ENCODE measurements around the gene TMEM250. TPM values are rescaled to one million over a fixed set of nuclear protein-coding genes. Genes with fewer than 3 reads are reported as not detected.

The TMEM250 gene
- total and polyA plus RNA-seq, 2 of the 4 experiments (the other 2 are of a cell fraction), result 14.0 to 17.5 TPM

- Histone ChIP-seq H4K91ac (ENCODE audit: insufficient read depth, low read depth, low read length) (no peak overlapping the region), H3K79me1 (ENCODE audit: low read depth in 1 of 2, low read length in 2 of 2) (no peaks in the 10 kb centered on the region)
- TF ChIP-seq RFX5 (IDR thresholded peaks at IDR 0.05; ENCODE audit: low read depth, low read length) (no peak), SMC3 (IDR thresholded peaks at IDR 0.05; ENCODE audit: low read depth, low read length) (no peak), RCOR1 (IDR thresholded peaks at IDR 0.05; ENCODE audit: insufficient replicate concordance, low read length) (no peak), FOS (IDR thresholded peaks at IDR 0.05; ENCODE audit: low read depth, low read length) (no peak), RAD21 (IDR thresholded peaks at IDR 0.05; ENCODE audit: low read length) (no peak), CEBPB (IDR thresholded peaks at IDR 0.05; ENCODE audit: low read depth, low read length) (no peak), MXI1 (IDR thresholded peaks at IDR 0.05; ENCODE audit: borderline replicate concordance, low read depth, low read length) (no peak), BHLHE40 (IDR thresholded peaks at IDR 0.05; ENCODE audit: low read depth, low read length) (no peak), USF2 (IDR thresholded peaks at IDR 0.05; ENCODE audit: low read depth, low read length) (no peak), NFE2L2 (IDR thresholded peaks at IDR 0.05; ENCODE audit: low read depth, low read length) (no peak), CHD1 (IDR thresholded peaks at IDR 0.05; ENCODE audit: low read depth, low read length) (no peak), POLR2A (IDR thresholded peaks at IDR 0.05; ENCODE audit: low read depth, low read length) (no peak), MAZ (IDR thresholded peaks at IDR 0.05; ENCODE audit: borderline replicate concordance, low read depth, low read length) (no peak), MAFK (IDR thresholded peaks at IDR 0.05; ENCODE audit: low read depth, low read length) (no peak)
- TF ChIP-seq, protein P1, sequence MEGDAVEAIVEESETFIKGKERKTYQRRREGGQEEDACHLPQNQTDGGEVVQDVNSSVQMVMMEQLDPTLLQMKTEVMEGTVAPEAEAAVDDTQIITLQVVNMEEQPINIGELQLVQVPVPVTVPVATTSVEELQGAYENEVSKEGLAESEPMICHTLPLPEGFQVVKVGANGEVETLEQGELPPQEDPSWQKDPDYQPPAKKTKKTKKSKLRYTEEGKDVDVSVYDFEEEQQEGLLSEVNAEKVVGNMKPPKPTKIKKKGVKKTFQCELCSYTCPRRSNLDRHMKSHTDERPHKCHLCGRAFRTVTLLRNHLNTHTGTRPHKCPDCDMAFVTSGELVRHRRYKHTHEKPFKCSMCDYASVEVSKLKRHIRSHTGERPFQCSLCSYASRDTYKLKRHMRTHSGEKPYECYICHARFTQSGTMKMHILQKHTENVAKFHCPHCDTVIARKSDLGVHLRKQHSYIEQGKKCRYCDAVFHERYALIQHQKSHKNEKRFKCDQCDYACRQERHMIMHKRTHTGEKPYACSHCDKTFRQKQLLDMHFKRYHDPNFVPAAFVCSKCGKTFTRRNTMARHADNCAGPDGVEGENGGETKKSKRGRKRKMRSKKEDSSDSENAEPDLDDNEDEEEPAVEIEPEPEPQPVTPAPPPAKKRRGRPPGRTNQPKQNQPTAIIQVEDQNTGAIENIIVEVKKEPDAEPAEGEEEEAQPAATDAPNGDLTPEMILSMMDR (conservative IDR thresholded peaks at IDR 0.05; ENCODE audit: low read depth, low read length), result no peak
Observed at GRCh38 chr9:136156209-136157120, 37.8 kb upstream of the TMEM250 start.

More at GRCh38 chr9:136156209-136157120, 37.8 kb upstream of the TMEM250 start:
- Histone ChIP-seq H4K8ac (ENCODE audit: low read depth in 2 of 2, low read length in 2 of 2) (no peak overlapping the region), H3K27ac (ENCODE audit: insufficient read depth, low read length) (no peak overlapping the region), H3K4me3 (ENCODE audit: insufficient read depth, low read depth, low read length) (no peak overlapping the region), H3K4ac (ENCODE audit: low read depth, low read length) (no peak overlapping the region), H3K9me1 (ENCODE audit: insufficient read depth, low read length) (no peaks in the 10 kb centered on the region), H2BK15ac (ENCODE audit: low read depth, low read length) (no peak overlapping the region), H2AK5ac (ENCODE audit: low read depth, low read length) (no peak overlapping the region), H2BK120ac (ENCODE audit: low read depth, low read length) (no peak overlapping the region), H4K5ac (ENCODE audit: low read depth, low read length) (no peak overlapping the region), H3K4me1 (ENCODE audit: control insufficient read depth, insufficient read depth, low read length) (no peaks in the 10 kb centered on the region), H3K23ac (ENCODE audit: low read depth, low read length) (no peak overlapping the region), H3K56ac (ENCODE audit: extremely low read depth, insufficient read depth, low read length) (no peak overlapping the region), H3K18ac (ENCODE audit: low read depth, low read length) (no peak overlapping the region), H3K36me3 (ENCODE audit: control insufficient read depth, insufficient read depth, low read length) (no peaks in the 10 kb centered on the region), H2AFZ (replicated peaks; ENCODE audit: low read length, poor library complexity) (no peak overlapping the region), H3K9ac (ENCODE audit: low read depth, low read length) (no peak overlapping the region), H2AK9ac (replicated peaks; ENCODE audit: low read depth, low read length, poor library complexity) (no peak overlapping the region), H2BK5ac (ENCODE audit: low read depth, low read length, poor library complexity, severe bottlenecking) (no peak overlapping the region), H4K20me1 (ENCODE audit: insufficient read depth, low read length) (no peaks in the 10 kb centered on the region), H3K9me3 (ENCODE audit: control insufficient read depth, insufficient read depth, low read length) (0 out of 2 replicates have a peak, but pooled peaks cover 3% of the 10 kb centered on the region), H3K14ac (replicated peaks; ENCODE audit: low read depth, low read length) (no peak overlapping the region), H3K4me2 (ENCODE audit: low read depth, low read length) (no peak overlapping the region), H2BK20ac (ENCODE audit: low read depth, low read length) (no peak overlapping the region), H3K27me3 (ENCODE audit: control insufficient read depth, insufficient read depth, low read length) (peaks cover 65% of the 10 kb centered on the region)
- POLR2A ChIA-PET (ENCODE audit: unreplicated experiment), result interaction anchor here (1.1 kb wide), 1 partner anchor 178 kb away, joined by 3 read pairs; no protein-coding TSS in a partner anchor
- dilution Hi-C loops (cut with HindIII; ENCODE audit: low sequenced_read_pairs, unreplicated experiment), result no loop called here
- BruUV-seq (replicated peaks), result no TSS peak
- no peak for ATAC-seq (ENCODE audit: low read depth)
- CTCF ChIA-PET, result no interaction called here
- intact Hi-C loops (cut with micrococcal nuclease), result no loop called here
- in situ Hi-C loops (cut with MboI; ENCODE audit: low sequenced_read_pairs), result no loop called here
- WGBS, 2 experiments (ENCODE audit: extremely low coverage in 2 of 2, insufficient read length in 1 of 2), result 10% methylated on average over 8 of the region's 42 CpGs; no CpG with 5 or more reads in 1 of the 2 experiments
- DNase-seq, result no peak

Measured in IMR-90 (cell line).